Stimulated activated CD4-positive, alpha-beta T cell treated with anti-CD3 and anti-CD28 coated beads, Interleukin-4, amount 100 ng/mL, for 24 hours (primary cell): ENCODE results near the gene UCHL3.
"Not testable (repeated sequence)": the region's sequence is repeated elsewhere in the genome, so short reads cannot be mapped to it uniquely, and the experiment has no call there.

Experiments
- DNase-seq: peaks from one replicate; pipeline ENCODE4 v3.0.0-alpha.2; 2020

Gene UCHL3

GRCh38 chr13:75549262-75550158 is at the start of gene UCHL3:
Gene UCHL3 (plus strand): TSS chr13:75549791. CDS start chr13:75549821, 30 bp downstream.
- peak; percentile 98 for DNase-seq

GRCh38 chr13:75505327-75505726 is 44.3 kb upstream of the UCHL3 start:
- DNase-seq: no peak

GRCh38 chr13:75506018-75506417 is 43.6 kb upstream of the UCHL3 start:
- DNase-seq: no peak

- DNase-seq: no peak
Measured at GRCh38 chr13:75507027-75508001, 42.3 kb upstream of the UCHL3 start.

- DNase-seq: no peak
Measured at GRCh38 chr13:75508002-75508548, 41.5 kb upstream of the UCHL3 start.

- DNase-seq: no peak
Measured at GRCh38 chr13:75511051-75511625, 38.5 kb upstream of the UCHL3 start.

GRCh38 chr13:75512253-75512652 is 37.3 kb upstream of the UCHL3 start:
- DNase-seq: no peak

GRCh38 chr13:75513271-75513670 is 36.3 kb upstream of the UCHL3 start:
- no peak for DNase-seq

- DNase-seq: no peak
Measured at GRCh38 chr13:75514080-75514995, 35.3 kb upstream of the UCHL3 start.

- DNase-seq: no peak
Measured at GRCh38 chr13:75518439-75519088, 31.0 kb upstream of the UCHL3 start.

- no peak for DNase-seq
Measured at GRCh38 chr13:75521956-75522355, 27.6 kb upstream of the UCHL3 start.

- no peak for DNase-seq
Measured at GRCh38 chr13:75530549-75530961, 19.0 kb upstream of the UCHL3 start.

- no peak for DNase-seq
Measured at GRCh38 chr13:75533861-75534260, 15.7 kb upstream of the UCHL3 start.

GRCh38 chr13:75537401-75538365 is 11.9 kb upstream of the UCHL3 start, which contains the start of gene COMMD6:
Gene COMMD6 (minus strand): TSS chr13:75537841. CDS start chr13:75537805, 36 bp downstream.
- peak; percentile 75 for DNase-seq

- no peak for DNase-seq
Measured at GRCh38 chr13:75541287-75541686, 8.3 kb upstream of the UCHL3 start.

- no peak for DNase-seq
Measured at GRCh38 chr13:75541961-75542360, 7.6 kb upstream of the UCHL3 start.

GRCh38 chr13:75544681-75545330 is 4.8 kb upstream of the UCHL3 start:
- no peak for DNase-seq

- not testable (repeated sequence) for DNase-seq
Measured at GRCh38 chr13:75545386-75545785, 4.2 kb upstream of the UCHL3 start.

GRCh38 chr13:75547917-75548316 is 1.7 kb upstream of the UCHL3 start:
- DNase-seq: no peak
